Measurements from ENCODE around the gene BARX2. TPM values are rescaled to one million over a fixed set of nuclear protein-coding genes. Genes with fewer than 3 reads are reported as not detected.
"Not testable (repeated sequence)": the region's sequence is repeated elsewhere in the genome, so short reads cannot be mapped to it uniquely, and the experiment has no call there.

Gene BARX2
- total RNA-seq = 0.10 TPM in 1 of 2 replicates, not detected in the other

GRCh38 chr11:129375751-129376657 is at the start of gene BARX2:
Gene BARX2, plus strand, starts transcription at chr11:129375848. Its CDS starts 188 bp downstream, at chr11:129376036.
- peak; percentile 47 for DNase-seq (ENCODE audit: low read depth)

GRCh38 chr11:129326921-129327320 is 48.7 kb upstream of the BARX2 start:
- DNase-seq (ENCODE audit: low read depth) = no peak

GRCh38 chr11:129327708-129328107 is 47.9 kb upstream of the BARX2 start:
- DNase-seq (ENCODE audit: low read depth) = not testable (repeated sequence)

GRCh38 chr11:129328756-129329155 is 46.9 kb upstream of the BARX2 start:
- DNase-seq (ENCODE audit: low read depth) = no peak

GRCh38 chr11:129331217-129331616 is 44.4 kb upstream of the BARX2 start:
- no peak for DNase-seq (ENCODE audit: low read depth)

- peak; percentile 59 for DNase-seq (ENCODE audit: low read depth)
These were observed 43.8 kb upstream of the BARX2 start for GRCh38 chr11:129331871-129332274.

- no peak for DNase-seq (ENCODE audit: low read depth)
These were observed 41.8 kb upstream of the BARX2 start for GRCh38 chr11:129333873-129334272.

- not testable (repeated sequence) for DNase-seq (ENCODE audit: low read depth)
These were observed 31.2 kb upstream of the BARX2 start for GRCh38 chr11:129344301-129344940.

GRCh38 chr11:129346916-129347315 is 28.7 kb upstream of the BARX2 start:
- DNase-seq (ENCODE audit: low read depth) = no peak

- DNase-seq (ENCODE audit: low read depth) = no peak
These were observed 26.8 kb upstream of the BARX2 start for GRCh38 chr11:129348813-129349212.

- no peak for DNase-seq (ENCODE audit: low read depth)
These were observed 23.0 kb upstream of the BARX2 start for GRCh38 chr11:129352676-129353075.

GRCh38 chr11:129354691-129355090 is 21.0 kb upstream of the BARX2 start:
- DNase-seq (ENCODE audit: low read depth) = no peak

- DNase-seq (ENCODE audit: low read depth) = no peak
These were observed 15.9 kb upstream of the BARX2 start for GRCh38 chr11:129359748-129360147.

GRCh38 chr11:129364143-129364654 is 11.4 kb upstream of the BARX2 start:
- DNase-seq (ENCODE audit: low read depth) = peak; percentile 78

GRCh38 chr11:129365816-129366215 is 9.8 kb upstream of the BARX2 start:
- DNase-seq (ENCODE audit: low read depth) = peak; percentile 31

GRCh38 chr11:129366737-129367597 is 8.7 kb upstream of the BARX2 start:
- no peak for DNase-seq (ENCODE audit: low read depth)

GRCh38 chr11:129368889-129369672 is 6.6 kb upstream of the BARX2 start:
- peak; percentile 23 for DNase-seq (ENCODE audit: low read depth)

- no peak for DNase-seq (ENCODE audit: low read depth)
These were observed 4.9 kb upstream of the BARX2 start for GRCh38 chr11:129370715-129371114.

GRCh38 chr11:129372609-129373488 is 2.8 kb upstream of the BARX2 start:
- no peak for DNase-seq (ENCODE audit: low read depth)

- no peak for DNase-seq (ENCODE audit: low read depth)
These were observed 2.1 kb upstream of the BARX2 start for GRCh38 chr11:129373489-129373953.
